ENCODE measurements around the gene SMIM43. TPM values are rescaled to one million over a fixed set of nuclear protein-coding genes. Genes with fewer than 3 reads are reported as not detected.

The SMIM43 gene
- polyA plus RNA-seq, 1 of the 3 experiments (the other 2 are of a cell fraction), result 37.2 TPM

DNA sequence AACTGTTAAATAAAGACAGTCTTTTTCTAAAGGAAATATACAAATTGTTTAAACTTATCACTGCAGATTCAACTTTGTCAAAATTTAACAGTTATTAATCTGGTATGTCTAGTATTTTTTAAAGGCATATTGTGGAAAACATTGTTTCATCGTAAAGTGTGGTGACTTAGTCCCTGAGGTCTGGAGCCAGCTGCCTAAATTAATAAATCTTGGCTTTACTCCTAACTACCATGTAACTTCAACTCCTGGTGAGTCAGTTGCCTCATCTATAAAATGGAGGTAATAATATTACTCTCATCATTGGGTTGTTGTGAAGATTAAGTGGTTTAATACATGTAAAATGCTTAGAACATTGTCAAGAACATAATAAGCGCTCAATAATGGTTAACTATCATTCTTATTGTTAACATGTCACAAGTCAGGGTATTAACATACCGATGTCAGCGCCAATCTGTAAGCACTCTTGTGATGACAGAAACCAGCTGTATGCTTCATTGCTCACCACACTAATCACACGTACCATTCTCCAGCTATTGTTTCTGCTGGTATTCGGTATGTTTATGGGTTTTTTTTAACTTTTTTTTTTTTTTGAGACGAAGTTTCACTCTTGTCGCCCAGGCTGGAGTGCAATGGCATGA, 14.1 kb upstream of the SMIM43 start (continued):
- TF ChIP-seq, protein P1, sequence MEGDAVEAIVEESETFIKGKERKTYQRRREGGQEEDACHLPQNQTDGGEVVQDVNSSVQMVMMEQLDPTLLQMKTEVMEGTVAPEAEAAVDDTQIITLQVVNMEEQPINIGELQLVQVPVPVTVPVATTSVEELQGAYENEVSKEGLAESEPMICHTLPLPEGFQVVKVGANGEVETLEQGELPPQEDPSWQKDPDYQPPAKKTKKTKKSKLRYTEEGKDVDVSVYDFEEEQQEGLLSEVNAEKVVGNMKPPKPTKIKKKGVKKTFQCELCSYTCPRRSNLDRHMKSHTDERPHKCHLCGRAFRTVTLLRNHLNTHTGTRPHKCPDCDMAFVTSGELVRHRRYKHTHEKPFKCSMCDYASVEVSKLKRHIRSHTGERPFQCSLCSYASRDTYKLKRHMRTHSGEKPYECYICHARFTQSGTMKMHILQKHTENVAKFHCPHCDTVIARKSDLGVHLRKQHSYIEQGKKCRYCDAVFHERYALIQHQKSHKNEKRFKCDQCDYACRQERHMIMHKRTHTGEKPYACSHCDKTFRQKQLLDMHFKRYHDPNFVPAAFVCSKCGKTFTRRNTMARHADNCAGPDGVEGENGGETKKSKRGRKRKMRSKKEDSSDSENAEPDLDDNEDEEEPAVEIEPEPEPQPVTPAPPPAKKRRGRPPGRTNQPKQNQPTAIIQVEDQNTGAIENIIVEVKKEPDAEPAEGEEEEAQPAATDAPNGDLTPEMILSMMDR (IDR thresholded peaks at IDR 0.05), result no peak
- TF ChIP-seq RFX5 (IDR thresholded peaks at IDR 0.05; ENCODE audit: low read length) (no peak), YY1 (IDR thresholded peaks at IDR 0.05; ENCODE audit: low read depth) (peak; percentile 64; the same call in 1 of the 2 replicates)
- TF ChIP-seq, protein P2, sequence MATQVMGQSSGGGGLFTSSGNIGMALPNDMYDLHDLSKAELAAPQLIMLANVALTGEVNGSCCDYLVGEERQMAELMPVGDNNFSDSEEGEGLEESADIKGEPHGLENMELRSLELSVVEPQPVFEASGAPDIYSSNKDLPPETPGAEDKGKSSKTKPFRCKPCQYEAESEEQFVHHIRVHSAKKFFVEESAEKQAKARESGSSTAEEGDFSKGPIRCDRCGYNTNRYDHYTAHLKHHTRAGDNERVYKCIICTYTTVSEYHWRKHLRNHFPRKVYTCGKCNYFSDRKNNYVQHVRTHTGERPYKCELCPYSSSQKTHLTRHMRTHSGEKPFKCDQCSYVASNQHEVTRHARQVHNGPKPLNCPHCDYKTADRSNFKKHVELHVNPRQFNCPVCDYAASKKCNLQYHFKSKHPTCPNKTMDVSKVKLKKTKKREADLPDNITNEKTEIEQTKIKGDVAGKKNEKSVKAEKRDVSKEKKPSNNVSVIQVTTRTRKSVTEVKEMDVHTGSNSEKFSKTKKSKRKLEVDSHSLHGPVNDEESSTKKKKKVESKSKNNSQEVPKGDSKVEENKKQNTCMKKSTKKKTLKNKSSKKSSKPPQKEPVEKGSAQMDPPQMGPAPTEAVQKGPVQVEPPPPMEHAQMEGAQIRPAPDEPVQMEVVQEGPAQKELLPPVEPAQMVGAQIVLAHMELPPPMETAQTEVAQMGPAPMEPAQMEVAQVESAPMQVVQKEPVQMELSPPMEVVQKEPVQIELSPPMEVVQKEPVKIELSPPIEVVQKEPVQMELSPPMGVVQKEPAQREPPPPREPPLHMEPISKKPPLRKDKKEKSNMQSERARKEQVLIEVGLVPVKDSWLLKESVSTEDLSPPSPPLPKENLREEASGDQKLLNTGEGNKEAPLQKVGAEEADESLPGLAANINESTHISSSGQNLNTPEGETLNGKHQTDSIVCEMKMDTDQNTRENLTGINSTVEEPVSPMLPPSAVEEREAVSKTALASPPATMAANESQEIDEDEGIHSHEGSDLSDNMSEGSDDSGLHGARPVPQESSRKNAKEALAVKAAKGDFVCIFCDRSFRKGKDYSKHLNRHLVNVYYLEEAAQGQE (IDR thresholded peaks at IDR 0.05; ENCODE audit: low read depth, low read length), result no peak; the same call in 1 of the 2 replicates

DNA sequence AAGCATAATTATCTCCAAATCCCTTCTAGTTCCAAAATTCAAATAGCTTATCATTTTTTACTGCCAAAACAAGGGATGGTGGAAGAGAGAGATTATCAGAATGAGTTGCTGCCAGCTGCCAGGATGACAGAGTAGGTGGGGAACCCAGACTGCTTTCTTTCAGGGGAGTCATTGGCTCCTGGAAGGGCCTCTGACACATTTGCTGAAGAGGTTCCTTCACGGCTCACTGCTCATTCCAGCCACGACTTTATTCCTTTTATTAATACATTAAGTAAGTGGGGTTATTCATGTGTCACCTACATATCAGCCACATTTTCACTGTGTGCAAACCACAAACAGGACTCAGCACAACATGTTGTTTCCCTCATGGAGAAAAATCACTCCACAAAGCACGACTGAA, 12.7 kb upstream of the SMIM43 start:
- Histone ChIP-seq H3K4me1 (ENCODE audit: control insufficient read depth in 1 of 2, insufficient read depth in 2 of 2, low read depth in 1 of 2, low read length in 1 of 2) (peaks cover 0 to 18% of the 10 kb centered on the region in 2 experiments; a peak in 2 of 4 replicates), H3K4me3 (ENCODE audit: low read depth in 2 of 2, low read length in 1 of 2) (no peak overlapping the region), H3K27me3 (ENCODE audit: insufficient read depth) (no peaks in the 10 kb centered on the region), H3K36me3 (replicated peaks in 1 of 2; ENCODE audit: control insufficient read depth in 1 of 2, insufficient read depth in 2 of 2, low read length in 1 of 2) (no peaks in the 10 kb centered on the region), H3K9ac (peak overlapping the region; percentile 14; the same call in 1 of the 2 replicates), H3K27ac (ENCODE audit: low read depth in 2 of 2, low read length in 1 of 2) (peak overlapping the region; percentile 60 to 75; a peak in 3 of 4 replicates), H3F3A (replicated peaks; ENCODE audit: insufficient read depth) (peaks cover 9% of the 10 kb centered on the region), H3K4me2 (0 out of 2 replicates have a peak overlapping the region, but pooled peaks have one; percentile 7), H3K79me2 (ENCODE audit: insufficient read depth) (no peaks in the 10 kb centered on the region), H3K9me2 (no peaks in the 10 kb centered on the region), H3K9me3 (no peaks in the 10 kb centered on the region), H4K20me1 (ENCODE audit: insufficient read depth) (no peaks in the 10 kb centered on the region), H2AFZ (ENCODE audit: low read depth) (peak overlapping the region; percentile 55)
- TF ChIP-seq, protein P3, sequence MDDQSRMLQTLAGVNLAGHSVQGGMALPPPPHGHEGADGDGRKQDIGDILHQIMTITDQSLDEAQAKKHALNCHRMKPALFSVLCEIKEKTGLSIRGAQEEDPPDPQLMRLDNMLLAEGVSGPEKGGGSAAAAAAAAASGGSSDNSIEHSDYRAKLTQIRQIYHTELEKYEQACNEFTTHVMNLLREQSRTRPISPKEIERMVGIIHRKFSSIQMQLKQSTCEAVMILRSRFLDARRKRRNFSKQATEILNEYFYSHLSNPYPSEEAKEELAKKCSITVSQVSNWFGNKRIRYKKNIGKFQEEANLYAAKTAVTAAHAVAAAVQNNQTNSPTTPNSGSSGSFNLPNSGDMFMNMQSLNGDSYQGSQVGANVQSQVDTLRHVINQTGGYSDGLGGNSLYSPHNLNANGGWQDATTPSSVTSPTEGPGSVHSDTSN (IDR thresholded peaks at IDR 0.05), result no peak
- TF ChIP-seq, protein P4, sequence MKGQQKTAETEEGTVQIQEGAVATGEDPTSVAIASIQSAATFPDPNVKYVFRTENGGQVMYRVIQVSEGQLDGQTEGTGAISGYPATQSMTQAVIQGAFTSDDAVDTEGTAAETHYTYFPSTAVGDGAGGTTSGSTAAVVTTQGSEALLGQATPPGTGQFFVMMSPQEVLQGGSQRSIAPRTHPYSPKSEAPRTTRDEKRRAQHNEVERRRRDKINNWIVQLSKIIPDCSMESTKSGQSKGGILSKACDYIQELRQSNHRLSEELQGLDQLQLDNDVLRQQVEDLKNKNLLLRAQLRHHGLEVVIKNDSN (IDR thresholded peaks at IDR 0.05; ENCODE audit: borderline replicate concordance, low read depth), result no peak
- TF ChIP-seq CHD2 (IDR thresholded peaks at IDR 0.05; ENCODE audit: low read length, partially characterized antibody), result no peak
- TF ChIP-seq, protein P5, sequence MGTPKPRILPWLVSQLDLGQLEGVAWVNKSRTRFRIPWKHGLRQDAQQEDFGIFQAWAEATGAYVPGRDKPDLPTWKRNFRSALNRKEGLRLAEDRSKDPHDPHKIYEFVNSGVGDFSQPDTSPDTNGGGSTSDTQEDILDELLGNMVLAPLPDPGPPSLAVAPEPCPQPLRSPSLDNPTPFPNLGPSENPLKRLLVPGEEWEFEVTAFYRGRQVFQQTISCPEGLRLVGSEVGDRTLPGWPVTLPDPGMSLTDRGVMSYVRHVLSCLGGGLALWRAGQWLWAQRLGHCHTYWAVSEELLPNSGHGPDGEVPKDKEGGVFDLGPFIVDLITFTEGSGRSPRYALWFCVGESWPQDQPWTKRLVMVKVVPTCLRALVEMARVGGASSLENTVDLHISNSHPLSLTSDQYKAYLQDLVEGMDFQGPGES (IDR thresholded peaks at IDR 0.05; ENCODE audit: low read depth, low read length), result no peak
- TF ChIP-seq JUND (IDR thresholded peaks at IDR 0.05), result no peak
- no peak for TF ChIP-seq EP300 (IDR thresholded peaks at IDR 0.05; ENCODE audit: borderline replicate concordance in 1 of 2, low read depth in 1 of 2, low read length in 1 of 2)
- no peak for TF ChIP-seq TEAD4 (IDR thresholded peaks at IDR 0.05; ENCODE audit: borderline replicate concordance, insufficient read depth)
- no peak for TF ChIP-seq NRF1 (IDR thresholded peaks at IDR 0.05; ENCODE audit: low read depth, low read length)
- TF ChIP-seq, protein P1 (IDR thresholded peaks at IDR 0.05), result no peak
- TF ChIP-seq FOSL2 (IDR thresholded peaks at IDR 0.05; ENCODE audit: borderline replicate concordance, low read depth), result no peak
- TF ChIP-seq GATA2 (CRISPR knock-in tag; IDR thresholded peaks at IDR 0.05), result no peak
- TF ChIP-seq EZH2phosphoT487 (IDR thresholded peaks at IDR 0.05; ENCODE audit: borderline replicate concordance, low read depth), result no peak
- no peak for TF ChIP-seq RCOR1 (IDR thresholded peaks at IDR 0.05; ENCODE audit: low read length)
- CTCF ChIA-PET, result no interaction called here
- 24% methylated on average over 3 of the region's 3 CpGs for WGBS (ENCODE audit: low lambda C conversion rate)
- no peak for DNase-seq
- POLR2A ChIA-PET, result no interaction called here

All from SK-N-SH (cell line).